Esophagus muscularis mucosa (tissue), 3 donors: Measurements from ENCODE around the gene C6orf118.

Experiments used
- CTCF ChIP-seq, 3 experiments: fragments of 200-600 bp in 2 of 3; fragments of 450-650 bp in 1 of 3; sonication (generic) in 2 of 3; IDR thresholded peaks; one replicate each; pipeline ENCODE4 v1.5.1; 2017 to 2019; ENCODE audit warnings: antibody characterized with exemption in 3 of 3, mild to moderate bottlenecking in 2 of 3, moderate library complexity in 1 of 3
- POLR2A ChIP-seq: fragments of 450-650 bp; IDR thresholded peaks from one replicate; pipeline ENCODE4 v1.6.1; 2017; ENCODE audit warnings: antibody characterized with exemption, moderate library complexity, mild to moderate bottlenecking, low read depth

DNA sequence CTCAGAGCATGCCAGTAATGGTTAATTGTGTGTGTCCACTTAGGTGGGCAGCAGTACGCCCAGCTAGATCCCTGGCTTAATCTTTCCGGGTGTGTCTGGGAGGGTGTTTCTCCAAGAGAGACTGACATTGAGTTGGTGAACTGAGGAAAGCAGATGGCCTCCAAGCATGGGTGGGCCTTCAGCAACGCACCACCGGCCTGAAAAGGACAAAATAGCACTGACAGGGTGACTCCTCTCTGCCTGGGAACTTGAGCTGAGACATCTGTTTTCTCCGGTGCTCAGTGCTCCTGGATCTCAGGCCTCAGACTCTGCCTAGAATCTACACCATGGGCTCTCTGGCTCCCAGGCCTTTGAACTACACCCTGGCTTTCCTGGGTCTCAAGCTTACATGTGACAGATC, 43.2 kb downstream of the C6orf118 start:
- no peak for TF ChIP-seq POLR2A
- no peak for TF ChIP-seq CTCF (IDR thresholded peaks at IDR 0.05)
